Body of pancreas (tissue), 4 donors: ENCODE measurements around the gene PTEN. TPM values are rescaled to one million over a fixed set of nuclear protein-coding genes. Genes with fewer than 3 reads are reported as not detected.

Source experiments
- ATAC-seq: fragments of 150-250 bp; one replicate; pipeline ENCODE4 v1.9.1; 2016
- DNase-seq, 4 donors: peaks; one replicate each; pipeline ENCODE4 v3.0.0-alpha.2; 2019
- H3K27ac ChIP-seq, 4 donors: fragments of 200-600 bp; sonication (generic); 1 replicate in 3 of 4; 2 replicates in 1 of 4; pipeline versions ENCODE4 v1.5.1 to v1.6.1; 2016 to 2019; ENCODE audit warnings: mild to moderate bottlenecking in 1 of 4, mixed read lengths in 1 of 4, moderate library complexity in 1 of 4
- H3K27me3 ChIP-seq, 2 donors: fragments of 200-600 bp; sonication (generic); one replicate each; pipeline ENCODE4 v1.6.0; 2016; ENCODE audit warnings: mild to moderate bottlenecking in 1 of 2
- H3K36me3 ChIP-seq, 2 donors: fragments of 200-600 bp; sonication (generic); replicated peaks in 1 of 2; 2 replicates each; pipeline ENCODE4 v1.5.1; 2016; ENCODE audit warnings: low read depth in 2 of 2; ENCODE audit not compliant: insufficient read depth in 1 of 2
- H3K4me1 ChIP-seq: fragments of 200-600 bp; sonication (generic); one replicate; pipeline ENCODE4 v1.6.0; 2016
- H3K4me3 ChIP-seq, 2 donors: fragments of 200-600 bp; sonication (generic); 1 replicate in 1 of 2; 2 replicates in 1 of 2; pipeline ENCODE4 v1.5.1; 2016 to 2019
- H3K9me3 ChIP-seq, 3 donors: fragments of 200-600 bp; sonication (generic); 1 replicate in 2 of 3; 2 replicates in 1 of 3; pipeline ENCODE4 v1.5.1; 2016
- CTCF ChIP-seq, 7 experiments: fragments of 450-650 bp in 4 of 7; fragments of 200-600 bp in 3 of 7; sonication (generic) in 3 of 7; IDR thresholded peaks; one replicate each; pipeline ENCODE4 v1.5.1; 2016 to 2019; ENCODE audit warnings: antibody characterized with exemption in 7 of 7
- POLR2A ChIP-seq, 3 donors: fragments of 450-650 bp; IDR thresholded peaks; one replicate each; pipeline ENCODE4 v1.6.1; 2016; ENCODE audit warnings: antibody characterized with exemption in 3 of 3, mild to moderate bottlenecking in 2 of 3
- WGBS, 2 donors: methylation state at CpG; one replicate each; pipeline ENCODE4 v1.1.5; 2017; 5-methylcytosine and 5-hydroxymethylcytosine counted together
- intact Hi-C: fragments of 100-400 bp; cut with DNase I; formaldehyde crosslinking; loops from one replicate; pipeline ENCODE4 v1.15.1; 2023
- total RNA-seq, 2 donors: library from RNA; depleted of rRNA; stranded (reverse); fragments of >200 nt; gene quantifications; one replicate each; pipeline ENCODE4 v1.1.0, GENCODE V29; 2016

PTEN gene
- total RNA-seq, 2 donors from 2014 or later, result 105 to 227 TPM

DNA sequence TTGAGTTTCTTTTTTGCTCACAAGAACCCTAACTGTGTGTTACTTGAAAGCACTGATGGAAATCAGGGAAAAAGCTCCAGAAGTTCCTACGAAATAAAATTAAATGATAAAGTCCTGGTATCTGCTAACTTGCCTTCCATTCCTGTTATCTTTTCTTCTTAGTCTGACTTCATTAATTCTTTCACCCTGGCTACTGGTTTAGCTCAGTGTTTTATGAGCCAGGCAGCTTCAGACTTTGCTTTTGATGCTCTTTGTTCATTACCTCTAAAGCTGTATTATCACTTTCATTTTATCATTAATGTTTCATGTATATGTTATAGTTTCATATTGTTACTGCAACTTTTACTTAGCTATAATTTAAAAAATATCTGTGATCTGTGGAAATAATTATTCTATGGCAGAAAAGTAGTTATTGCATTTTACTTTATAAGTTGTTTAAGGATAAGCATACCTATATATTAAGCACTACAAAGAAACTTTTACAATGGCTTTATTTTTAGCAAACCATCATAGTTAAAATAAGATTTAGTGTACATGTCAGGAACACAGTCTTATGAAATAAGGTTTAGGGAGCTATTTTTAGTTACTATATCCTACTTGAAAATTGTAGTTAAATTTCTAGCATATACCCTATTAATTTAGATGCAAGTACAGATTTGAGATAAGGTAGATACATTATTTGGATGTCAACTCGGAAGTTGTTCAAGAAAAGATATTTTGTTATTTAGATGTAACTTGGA, 19.3 kb downstream of the PTEN start:
- H3K4me1 ChIP-seq, result peaks cover 34% of the 10 kb centered on the region
- no peak for TF ChIP-seq CTCF (IDR thresholded peaks at IDR 0.05)
- TF ChIP-seq POLR2A (IDR thresholded peaks at IDR 0.05), result no peak
- H3K9me3 ChIP-seq, result no peaks in the 10 kb centered on the region
- no peak overlapping the region for H3K27ac ChIP-seq
- H3K27me3 ChIP-seq, result no peaks in the 10 kb centered on the region
- H3K36me3 ChIP-seq, result no peaks in the 10 kb centered on the region
- ATAC-seq, result no peak
- WGBS, 2 donors, result 59 to 70% methylated on average over 2 of the region's 2 CpGs
- no peak overlapping the region for H3K4me3 ChIP-seq
- DNase-seq, result no peak
- intact Hi-C loops, result loop anchor here (10.0 kb wide), 1 partner anchor 62 kb away; no protein-coding TSS in a partner anchor

DNA sequence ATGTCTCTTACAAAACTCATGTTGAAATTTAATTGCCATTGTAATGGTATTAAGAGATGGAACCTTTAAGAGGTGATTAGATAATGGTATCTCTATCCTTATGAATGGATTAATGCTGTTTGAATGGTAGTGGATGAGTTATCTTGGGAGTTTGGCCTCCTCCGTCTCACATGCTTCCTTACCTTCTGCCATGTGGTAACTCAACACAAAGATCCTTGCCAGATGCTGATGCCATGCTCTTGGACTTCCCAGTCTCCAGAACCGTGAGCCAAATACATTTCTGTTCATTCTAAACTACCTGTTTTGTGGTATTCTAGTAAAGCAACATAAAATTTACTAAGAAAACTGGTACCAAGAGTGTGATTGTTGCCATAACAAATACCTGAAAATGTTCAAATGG, 23.2 kb downstream of the PTEN start:
- ATAC-seq, result no peak
- no peaks in the 10 kb centered on the region for H3K27me3 ChIP-seq
- TF ChIP-seq CTCF (IDR thresholded peaks at IDR 0.05), result no peak
- no peak for TF ChIP-seq POLR2A (IDR thresholded peaks at IDR 0.05)
- intact Hi-C loops, result loop anchor here (10.0 kb wide), 1 partner anchor 58 kb away; no protein-coding TSS in a partner anchor
- H3K4me3 ChIP-seq, result no peak overlapping the region
- no peaks in the 10 kb centered on the region for H3K36me3 ChIP-seq
- no peaks in the 10 kb centered on the region for H3K9me3 ChIP-seq
- no peak for DNase-seq
- H3K4me1 ChIP-seq, result peaks cover 20% of the 10 kb centered on the region
- WGBS, 2 donors, result 98 to 100% methylated on average over 2 of the region's 2 CpGs
- no peak overlapping the region for H3K27ac ChIP-seq

DNA sequence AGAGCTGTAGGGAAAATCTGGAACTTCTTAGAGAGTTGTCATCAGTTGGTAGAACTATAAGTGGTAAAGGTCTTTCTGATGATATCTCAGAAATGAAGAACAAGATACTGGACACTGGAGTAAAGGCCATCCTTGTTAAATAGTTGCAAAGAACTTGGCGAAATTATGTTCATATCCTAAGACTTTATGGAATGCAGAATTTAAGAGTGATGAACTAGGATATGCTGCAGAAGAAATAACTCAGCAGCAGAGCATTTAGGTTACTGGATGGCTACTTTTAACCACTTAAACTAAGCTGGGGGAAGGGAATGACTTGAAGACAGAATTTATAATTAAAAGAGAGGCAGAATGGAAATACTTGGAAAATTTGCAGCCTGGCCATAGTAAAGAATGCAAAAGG, 23.7 kb downstream of the PTEN start:
- H3K27ac ChIP-seq, result no peak overlapping the region
- no peak overlapping the region for H3K4me3 ChIP-seq
- H3K27me3 ChIP-seq, result no peaks in the 10 kb centered on the region
- no peaks in the 10 kb centered on the region for H3K36me3 ChIP-seq
- no peaks in the 10 kb centered on the region for H3K9me3 ChIP-seq
- H3K4me1 ChIP-seq, result peaks cover 16% of the 10 kb centered on the region
- TF ChIP-seq POLR2A (IDR thresholded peaks at IDR 0.05) (no peak), CTCF (IDR thresholded peaks at IDR 0.05) (no peak)
- intact Hi-C loops, result loop anchor here (10.0 kb wide), 1 partner anchor 58 kb away; no protein-coding TSS in a partner anchor
- WGBS, 2 donors, result 90% methylated on average over 1 of the region's 1 CpG
- no peak for ATAC-seq
- DNase-seq, result no peak

DNA sequence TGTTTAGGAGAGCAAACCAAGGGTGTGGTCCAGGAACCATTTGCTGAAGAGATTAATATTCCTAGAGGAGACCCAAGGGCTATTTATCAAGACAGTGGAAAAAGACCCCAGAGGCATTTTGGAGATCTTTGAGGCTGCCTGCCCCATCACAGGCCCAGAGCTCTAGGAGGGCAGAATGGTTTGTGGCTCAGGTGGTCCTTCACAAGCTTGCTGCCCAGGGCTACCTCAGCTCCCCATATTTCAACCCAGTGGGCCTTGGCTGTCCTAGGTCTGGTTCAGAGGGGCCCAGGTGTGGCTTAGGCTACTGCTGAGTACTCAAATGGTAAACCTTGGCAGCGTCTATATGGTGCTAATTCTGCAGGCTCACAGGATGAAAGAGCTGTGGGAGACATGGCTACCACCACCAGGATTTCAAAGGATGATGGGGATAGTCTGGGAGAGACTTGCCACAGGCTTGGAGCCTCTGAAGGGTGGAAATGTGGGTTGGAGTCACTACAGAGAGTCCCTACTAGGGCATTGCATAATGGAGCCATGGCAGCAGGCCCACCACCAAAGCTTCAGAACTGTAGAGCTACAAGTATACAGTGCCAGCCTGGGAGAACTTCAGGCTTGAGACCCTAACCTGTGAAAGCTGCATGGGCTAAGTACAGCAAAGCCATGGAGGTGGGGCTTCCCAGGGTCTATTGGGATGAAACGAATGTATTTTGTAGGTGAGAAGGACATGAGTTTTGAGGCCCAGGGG, 24.3 kb downstream of the PTEN start:
- 100% methylated on average over 2 of the region's 2 CpGs for WGBS, 2 donors
- intact Hi-C loops, result loop anchor here (10.0 kb wide), 1 partner anchor 57 kb away; no protein-coding TSS in a partner anchor
- H3K27me3 ChIP-seq, result no peaks in the 10 kb centered on the region
- no peaks in the 10 kb centered on the region for H3K36me3 ChIP-seq
- DNase-seq (no peak), ATAC-seq (no peak)
- peaks cover 14% of the 10 kb centered on the region for H3K4me1 ChIP-seq
- no peak overlapping the region for H3K27ac ChIP-seq
- H3K4me3 ChIP-seq, result no peak overlapping the region
- no peaks in the 10 kb centered on the region for H3K9me3 ChIP-seq
- TF ChIP-seq CTCF (IDR thresholded peaks at IDR 0.05), result no peak
- no peak for TF ChIP-seq POLR2A (IDR thresholded peaks at IDR 0.05)
